Superior temporal gyrus (tissue), 1 donor: ENCODE results near the gene MUL1.
A peak's percentile ranks its signal among the peaks of the same experiment; 100 is the strongest.
"Not testable (repeated sequence)": the region's sequence is repeated elsewhere in the genome, so short reads cannot be mapped to it uniquely, and the experiment has no call there.

Source experiments
- DNase-seq: peaks from one replicate; pipeline ENCODE4 v3.0.0-alpha.2; 2016; ENCODE audit errors: extremely low spot score

The MUL1 gene

DNA sequence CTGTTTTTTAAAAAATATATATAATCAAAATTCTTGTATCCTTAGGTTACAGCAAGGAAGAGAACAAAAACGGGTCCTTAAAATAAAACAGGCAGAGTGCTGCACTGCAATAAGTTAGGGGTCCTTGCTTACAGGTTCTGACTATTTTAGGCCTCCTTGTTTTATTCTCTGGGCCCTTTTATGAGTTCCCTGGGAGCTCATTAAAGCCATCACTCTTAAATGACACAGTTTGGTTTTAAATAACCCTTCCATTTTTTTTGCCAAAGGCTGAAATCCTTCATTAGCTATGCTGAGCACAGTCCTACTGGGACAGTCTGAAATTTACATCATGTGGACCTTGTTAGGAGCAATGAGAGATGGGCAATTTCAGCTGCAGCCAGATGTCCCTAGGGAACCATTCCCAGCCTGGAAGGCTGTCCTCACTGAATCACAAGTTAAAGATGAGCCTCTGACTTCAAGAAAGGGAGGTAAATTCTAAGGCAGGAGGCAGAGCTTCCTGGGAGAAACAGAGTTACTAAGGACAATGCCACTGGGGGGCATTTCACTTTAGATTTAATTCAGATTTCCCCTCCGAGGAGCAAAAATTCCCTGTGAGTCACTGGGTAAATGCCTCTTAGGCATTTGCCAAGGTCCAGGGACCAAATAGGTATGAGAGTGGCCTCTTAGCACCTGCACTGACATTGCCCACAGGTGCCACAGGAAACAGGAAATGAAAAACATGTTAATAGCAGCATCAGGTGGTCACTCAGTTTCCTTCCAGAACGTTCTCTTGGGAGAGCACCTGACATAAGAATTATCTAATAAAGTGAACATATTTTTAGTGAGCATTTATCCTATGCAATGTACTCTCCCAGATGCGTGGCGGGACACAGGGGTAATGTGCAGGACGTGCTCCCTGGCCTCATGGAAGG lies 3.8 kb upstream of the MUL1 start:
- no peak for DNase-seq

- DNase-seq = no peak
Measured at GRCh38 chr1:20508411-20508771, 440 bp upstream of the MUL1 start.

DNA sequence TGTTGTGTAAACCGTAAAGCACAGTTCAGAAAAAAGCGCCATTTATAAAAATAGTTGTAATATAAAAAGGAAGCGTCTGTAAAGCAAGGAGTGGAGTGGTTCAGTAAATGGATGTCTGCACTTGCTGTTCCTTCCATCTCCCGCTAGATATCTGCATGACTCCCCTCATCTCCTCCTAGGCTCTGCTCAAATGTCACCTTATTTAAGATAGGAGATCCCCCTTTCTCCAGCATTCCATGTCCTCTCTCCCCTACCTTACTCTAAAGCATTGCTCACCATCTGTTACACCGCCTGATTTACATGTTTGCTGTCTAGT lies 745 bp downstream of the MUL1 start:
- no peak for DNase-seq

- DNase-seq = no peak
Measured at GRCh38 chr1:20505488-20505887, 2.5 kb downstream of the MUL1 start.

- DNase-seq = no peak
Measured at GRCh38 chr1:20500716-20501115, 7.2 kb downstream of the MUL1 start.

DNA sequence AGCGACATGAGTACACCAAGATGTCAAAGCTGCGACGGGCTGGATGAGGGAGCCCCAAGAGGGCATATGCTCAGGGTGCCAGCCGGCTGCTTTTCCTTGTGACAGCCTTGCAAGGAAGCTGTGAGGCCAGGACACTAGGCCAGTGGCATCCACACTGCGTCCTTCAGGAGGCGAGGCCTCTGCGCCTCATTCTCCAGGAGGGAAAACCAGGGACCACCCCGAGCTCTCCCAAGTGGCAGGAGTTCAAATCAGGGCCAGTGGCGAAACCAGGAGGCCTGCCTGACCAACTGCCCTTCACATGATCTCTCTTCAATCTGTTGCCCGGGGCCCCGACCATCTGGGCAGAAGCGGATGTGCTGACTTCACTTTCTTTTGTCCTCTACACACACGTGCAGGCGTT lies 8.2 kb downstream of the MUL1 start:
- no peak for DNase-seq

GRCh38 chr1:20499105-20499504 lies 8.8 kb downstream of the MUL1 start:
- no peak for DNase-seq

GRCh38 chr1:20498116-20498515 lies 9.8 kb downstream of the MUL1 start:
- DNase-seq = no peak

DNA sequence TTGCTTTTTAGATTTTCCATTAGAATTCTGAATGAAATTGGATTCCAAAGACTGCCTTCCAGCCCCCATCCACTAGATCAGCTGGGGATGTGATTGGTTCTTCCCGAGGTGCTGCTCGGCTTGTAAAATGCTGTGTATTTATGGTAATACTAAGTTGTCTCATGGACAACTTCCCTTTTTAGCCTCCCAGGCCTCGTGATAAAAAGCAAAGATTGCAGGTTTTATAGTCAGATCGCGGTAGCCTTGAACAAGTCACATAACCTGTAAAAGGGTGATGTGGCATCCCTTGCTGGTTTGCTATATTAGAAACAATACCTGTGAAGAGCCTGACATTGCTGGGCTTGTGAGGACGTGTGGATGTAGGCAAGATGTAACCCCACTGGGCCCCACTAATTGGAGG lies 10.4 kb downstream of the MUL1 start:
- no peak for DNase-seq

GRCh38 chr1:20496725-20497383 lies 11.1 kb downstream of the MUL1 start:
- not testable (repeated sequence) for DNase-seq

- DNase-seq = no peak
Measured at GRCh38 chr1:20496241-20496661, 11.7 kb downstream of the MUL1 start.

DNA sequence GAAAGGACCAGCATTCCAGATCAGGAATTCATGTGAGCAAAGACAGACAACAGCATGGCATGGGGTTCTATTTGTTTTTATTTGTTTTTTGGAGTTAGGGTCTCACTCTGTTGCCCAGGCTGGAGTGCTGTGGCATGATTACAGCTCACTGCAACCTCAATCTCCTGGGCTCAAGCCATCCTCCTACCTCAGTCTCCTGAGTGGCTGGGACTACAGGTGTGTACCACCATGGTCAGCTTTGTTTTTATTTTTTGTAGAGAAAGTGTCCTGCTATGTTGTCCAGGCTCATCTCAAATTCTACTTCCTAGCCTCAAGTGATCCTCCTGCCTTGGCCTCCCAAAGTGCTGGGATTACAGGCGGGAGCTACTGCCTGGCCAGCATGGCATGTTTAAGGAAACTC lies 12.3 kb downstream of the MUL1 start:
- DNase-seq = no peak

DNA sequence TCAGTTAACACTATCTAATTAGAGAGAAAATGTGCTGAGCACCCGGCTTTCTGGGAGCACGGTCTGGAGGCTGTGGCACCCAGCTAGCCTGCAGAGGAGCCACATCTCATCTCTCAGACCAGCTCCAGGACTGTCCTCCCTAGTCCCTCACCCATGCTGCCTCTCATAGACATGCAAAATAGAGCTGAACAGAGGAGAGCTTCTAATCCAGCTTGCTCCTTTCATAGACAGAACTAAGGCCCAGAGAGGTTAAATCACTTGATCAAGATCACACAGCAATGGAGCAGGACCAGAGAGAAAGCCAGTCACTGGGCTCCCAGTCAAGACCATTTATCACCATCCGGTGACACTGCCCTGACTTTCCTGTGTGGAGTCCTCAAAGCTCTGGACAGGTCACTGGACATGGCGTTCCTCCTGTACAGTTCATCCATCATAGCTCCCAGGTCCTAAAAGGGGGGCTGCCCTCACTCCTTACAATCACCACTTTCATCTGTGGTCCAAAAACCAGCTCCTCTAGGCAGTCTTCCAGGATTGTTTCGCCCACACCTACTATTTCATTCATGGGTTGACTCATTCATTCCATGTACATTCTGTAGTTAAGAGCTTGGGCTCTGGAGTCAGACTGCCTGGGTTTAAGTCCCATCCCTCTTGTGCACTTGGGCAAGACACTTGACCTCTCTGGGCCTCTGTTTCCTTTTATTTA lies 13.2 kb downstream of the MUL1 start:
- DNase-seq = no peak

GRCh38 chr1:20493839-20494608 lies 13.9 kb downstream of the MUL1 start:
- peak; percentile 94 for DNase-seq

GRCh38 chr1:20493309-20493708 lies 14.6 kb downstream of the MUL1 start:
- no peak for DNase-seq

GRCh38 chr1:20492751-20493150 lies 15.2 kb downstream of the MUL1 start:
- no peak for DNase-seq

GRCh38 chr1:20491866-20492265 lies 16.1 kb downstream of the MUL1 start:
- no peak for DNase-seq

DNA sequence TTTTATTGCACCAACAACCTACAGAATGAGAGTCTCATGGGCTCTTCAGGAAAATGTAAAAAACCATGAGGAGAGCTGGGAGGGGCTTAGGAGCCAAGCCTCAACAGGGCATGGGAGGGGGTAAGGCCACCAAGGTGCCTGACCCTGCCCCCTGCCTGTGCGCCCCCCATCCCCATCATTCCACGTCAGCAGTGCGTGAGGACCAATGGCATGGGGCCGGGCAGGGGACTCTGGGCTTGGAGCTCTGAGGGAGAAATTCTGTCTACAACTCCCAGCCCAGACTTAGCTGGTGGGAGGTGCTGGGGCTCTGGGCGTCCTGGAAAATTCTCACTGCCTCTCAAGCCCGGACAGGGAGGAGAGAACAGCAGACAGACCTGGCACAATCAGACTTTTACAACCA lies 16.8 kb downstream of the MUL1 start:
- no peak for DNase-seq

DNA sequence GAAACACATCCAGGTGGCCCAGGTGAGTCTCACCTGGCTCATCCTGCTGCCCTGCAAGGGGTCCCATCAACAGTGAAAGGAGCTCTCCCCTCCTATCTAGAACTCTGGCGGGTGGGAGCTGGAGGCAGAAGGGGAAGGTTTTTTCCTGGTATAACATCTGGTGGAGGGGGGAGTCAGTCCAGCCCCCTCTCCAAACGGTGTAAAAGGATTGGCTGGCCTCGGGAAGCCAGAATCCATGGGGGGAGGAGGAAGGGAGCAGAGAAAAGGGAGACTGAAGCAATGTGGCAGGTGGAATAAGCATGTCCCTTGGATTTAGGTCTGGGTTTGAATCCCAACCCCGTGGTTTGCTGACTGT lies 20.7 kb downstream of the MUL1 start:
- no peak for DNase-seq

DNA sequence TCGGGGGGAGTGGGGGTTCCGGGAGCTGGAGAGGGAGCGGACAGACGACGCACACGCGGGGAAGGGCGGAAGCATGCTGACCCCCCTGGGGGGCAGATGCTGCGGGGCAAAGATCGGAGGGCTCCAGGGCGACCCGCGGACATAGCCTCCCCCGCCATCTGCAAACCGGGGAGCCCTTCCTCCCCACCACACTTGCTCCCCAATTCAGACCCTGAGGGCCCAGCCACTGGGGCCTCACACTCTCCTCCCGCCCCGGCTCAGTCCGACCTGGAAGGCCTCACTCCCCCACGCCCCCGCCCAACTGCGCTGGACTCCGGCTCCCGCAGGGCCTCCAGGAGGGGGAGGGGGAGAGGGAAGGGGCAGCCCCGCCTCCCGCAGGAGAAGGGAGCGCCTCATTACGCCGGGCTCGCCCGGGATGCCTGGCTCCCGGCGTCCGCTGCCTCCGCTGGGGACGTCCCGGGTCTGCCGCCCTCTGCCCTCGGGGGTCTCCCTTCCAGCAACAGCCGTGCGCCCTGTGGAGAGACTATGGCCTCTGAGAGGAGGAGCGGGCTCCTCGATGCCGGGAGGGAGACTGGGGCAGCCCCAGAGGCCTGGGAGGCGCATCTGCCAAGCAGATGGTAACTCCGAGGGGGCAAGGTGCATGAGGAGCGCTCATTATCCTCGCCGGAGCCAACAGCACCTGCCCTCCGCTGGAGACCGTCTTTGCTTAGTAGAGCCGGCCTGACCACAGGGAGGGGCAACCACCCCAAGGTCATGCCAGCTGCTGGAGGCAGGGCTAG lies 21.3 kb downstream of the MUL1 start:
- peak; percentile 77 for DNase-seq
